ENCODE data around the gene CDHR5. TPM values are rescaled to one million over a fixed set of nuclear protein-coding genes. Genes with fewer than 3 reads are reported as not detected.
A peak's percentile ranks its signal among the peaks of the same experiment; 100 is the strongest.

Gene CDHR5
- total RNA-seq, 1 donor from 2014 or later: not detected

DNA sequence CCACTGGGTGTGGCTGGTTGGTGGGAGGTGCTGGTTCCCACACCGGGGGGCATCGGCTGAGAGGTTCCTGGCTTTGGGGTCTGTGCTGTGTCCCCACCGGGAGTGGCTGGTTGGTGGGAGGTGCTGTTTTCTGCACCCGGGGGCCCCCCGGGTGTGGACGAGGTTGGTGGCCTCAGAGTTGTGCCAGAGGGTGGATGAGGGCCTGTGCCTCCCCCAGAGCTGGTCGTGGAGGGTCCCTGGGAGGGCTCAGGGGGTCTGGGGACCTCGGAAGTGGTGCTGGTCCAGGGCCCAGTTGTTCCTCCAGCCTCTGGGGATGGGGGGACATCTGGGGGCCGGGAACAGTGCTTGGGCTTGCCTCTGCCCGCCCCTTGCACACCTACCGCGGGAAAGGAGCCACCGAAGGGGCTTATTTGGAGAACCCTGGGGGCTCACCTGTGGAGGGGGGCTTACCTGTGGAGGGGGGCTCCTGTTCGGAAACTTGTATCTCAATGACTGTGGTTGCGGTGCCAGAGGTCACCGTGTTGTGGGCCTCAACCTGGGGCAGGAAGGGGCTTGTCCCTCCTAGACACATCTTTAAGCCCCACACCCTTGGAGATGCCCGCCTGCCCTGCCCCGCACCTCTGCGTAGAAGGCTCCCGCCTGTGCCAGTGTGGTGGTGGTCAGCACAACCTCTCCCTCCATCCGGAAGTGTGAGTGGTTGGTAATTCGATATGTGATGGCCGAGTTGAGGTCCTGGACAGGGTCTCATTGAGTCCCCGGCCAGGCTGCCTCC, 5.7 kb downstream of the CDHR5 start:
- Histone ChIP-seq H3K4me1 (peaks cover 31% of the 10 kb centered on the region), H3K36me3 (peaks cover 6% of the 10 kb centered on the region), H3K27me3 (ENCODE audit: low read depth) (no peaks in the 10 kb centered on the region), H3K9me3 (replicated peaks) (no peaks in the 10 kb centered on the region), H3K27ac (replicated peaks) (no peak overlapping the region), H3K4me3 (no peak overlapping the region)
- TF ChIP-seq, protein P1, sequence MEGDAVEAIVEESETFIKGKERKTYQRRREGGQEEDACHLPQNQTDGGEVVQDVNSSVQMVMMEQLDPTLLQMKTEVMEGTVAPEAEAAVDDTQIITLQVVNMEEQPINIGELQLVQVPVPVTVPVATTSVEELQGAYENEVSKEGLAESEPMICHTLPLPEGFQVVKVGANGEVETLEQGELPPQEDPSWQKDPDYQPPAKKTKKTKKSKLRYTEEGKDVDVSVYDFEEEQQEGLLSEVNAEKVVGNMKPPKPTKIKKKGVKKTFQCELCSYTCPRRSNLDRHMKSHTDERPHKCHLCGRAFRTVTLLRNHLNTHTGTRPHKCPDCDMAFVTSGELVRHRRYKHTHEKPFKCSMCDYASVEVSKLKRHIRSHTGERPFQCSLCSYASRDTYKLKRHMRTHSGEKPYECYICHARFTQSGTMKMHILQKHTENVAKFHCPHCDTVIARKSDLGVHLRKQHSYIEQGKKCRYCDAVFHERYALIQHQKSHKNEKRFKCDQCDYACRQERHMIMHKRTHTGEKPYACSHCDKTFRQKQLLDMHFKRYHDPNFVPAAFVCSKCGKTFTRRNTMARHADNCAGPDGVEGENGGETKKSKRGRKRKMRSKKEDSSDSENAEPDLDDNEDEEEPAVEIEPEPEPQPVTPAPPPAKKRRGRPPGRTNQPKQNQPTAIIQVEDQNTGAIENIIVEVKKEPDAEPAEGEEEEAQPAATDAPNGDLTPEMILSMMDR (IDR thresholded peaks at IDR 0.05; ENCODE audit: borderline replicate concordance): no peak
- no peak for DNase-seq
- intact Hi-C loops (cut with micrococcal nuclease): no loop called here

DNA sequence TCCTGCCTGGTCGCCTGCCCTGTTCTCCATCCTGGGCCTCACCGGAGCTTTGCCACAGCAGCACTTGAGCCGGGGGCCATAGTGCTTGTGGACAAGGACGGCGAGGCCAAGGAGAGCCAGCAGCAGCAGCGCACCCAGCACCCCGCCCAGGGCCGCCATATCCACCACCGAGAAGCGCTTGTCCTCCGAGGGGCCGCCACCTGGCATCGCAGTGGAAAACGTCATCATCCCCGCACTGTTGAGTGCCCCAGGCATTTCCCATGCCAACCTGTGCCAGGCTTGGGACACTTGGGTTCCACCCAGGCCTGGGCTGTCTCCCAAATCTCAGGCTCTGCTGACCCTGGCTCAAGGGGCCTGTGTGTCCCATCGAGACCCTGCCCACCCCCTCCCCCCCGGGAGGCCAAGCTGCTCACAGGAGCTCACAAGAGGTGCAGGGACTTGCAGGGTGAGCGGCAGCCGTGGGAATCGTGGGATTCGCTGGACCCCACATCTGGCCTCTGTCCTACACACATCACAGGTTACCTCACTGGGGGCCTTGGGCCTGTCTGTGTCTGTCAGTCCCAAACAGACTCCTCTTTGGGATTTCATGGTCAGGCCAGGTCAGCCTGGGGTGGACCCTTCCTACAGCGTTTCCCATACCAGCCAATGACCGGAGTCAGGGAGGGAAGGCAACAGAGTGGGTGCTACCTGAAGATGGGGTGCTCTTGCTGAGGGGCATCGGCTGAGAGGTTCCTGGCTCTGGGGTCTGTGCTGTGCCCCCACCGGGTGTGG, 6.7 kb downstream of the CDHR5 start:
- Histone ChIP-seq H3K27me3 (ENCODE audit: low read depth) (no peaks in the 10 kb centered on the region), H3K9me3 (replicated peaks) (no peaks in the 10 kb centered on the region), H3K4me3 (no peak overlapping the region), H3K4me1 (peaks cover 40% of the 10 kb centered on the region), H3K36me3 (peaks cover 8% of the 10 kb centered on the region), H3K27ac (replicated peaks) (no peak overlapping the region)
- TF ChIP-seq, protein P1 (IDR thresholded peaks at IDR 0.05; ENCODE audit: borderline replicate concordance): no peak
- DNase-seq: no peak
- intact Hi-C loops (cut with micrococcal nuclease): no loop called here

DNA sequence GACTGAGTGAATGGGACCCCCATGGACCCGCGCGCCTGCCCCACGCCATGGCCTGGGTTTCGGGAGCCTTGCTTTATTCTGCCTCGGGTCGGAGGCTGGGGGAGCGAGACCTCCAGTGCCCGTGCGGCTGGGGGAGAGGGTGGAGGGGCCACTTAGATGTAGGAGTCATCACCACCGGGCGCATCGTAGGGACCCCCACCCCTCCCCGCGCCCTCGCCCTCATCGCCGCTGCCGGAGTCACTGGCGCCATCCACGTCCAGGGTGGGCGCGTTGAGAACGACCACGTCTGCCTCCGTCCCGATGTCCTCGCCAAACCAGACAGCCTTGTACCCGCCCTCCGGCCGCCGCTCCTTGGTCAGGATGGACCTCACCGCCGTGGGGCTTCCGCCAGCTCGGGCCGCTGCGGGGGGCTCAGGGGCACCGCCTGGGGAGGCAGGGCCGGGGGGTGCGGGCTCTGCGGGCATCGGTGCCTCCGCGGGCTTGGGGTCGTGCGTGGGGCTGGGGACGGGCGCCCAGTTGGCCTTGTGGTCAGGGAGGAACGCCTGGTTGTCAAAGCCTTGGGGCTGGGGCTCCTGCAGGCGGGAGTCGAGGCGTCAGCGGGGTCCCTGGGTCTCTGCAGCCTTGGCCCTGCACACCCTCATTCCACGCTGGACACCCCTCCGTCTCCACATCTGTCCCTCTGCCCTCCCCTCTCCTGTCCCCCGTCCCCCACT, 7.4 kb downstream of the CDHR5 start:
- Histone ChIP-seq H3K27ac (replicated peaks) (no peak overlapping the region), H3K4me1 (peaks cover 46% of the 10 kb centered on the region), H3K4me3 (no peak overlapping the region), H3K9me3 (replicated peaks) (no peaks in the 10 kb centered on the region), H3K27me3 (ENCODE audit: low read depth) (no peaks in the 10 kb centered on the region), H3K36me3 (peaks cover 16% of the 10 kb centered on the region)
- intact Hi-C loops (cut with micrococcal nuclease): no loop called here
- TF ChIP-seq, protein P1 (IDR thresholded peaks at IDR 0.05; ENCODE audit: borderline replicate concordance): no peak
- DNase-seq: no peak

DNA sequence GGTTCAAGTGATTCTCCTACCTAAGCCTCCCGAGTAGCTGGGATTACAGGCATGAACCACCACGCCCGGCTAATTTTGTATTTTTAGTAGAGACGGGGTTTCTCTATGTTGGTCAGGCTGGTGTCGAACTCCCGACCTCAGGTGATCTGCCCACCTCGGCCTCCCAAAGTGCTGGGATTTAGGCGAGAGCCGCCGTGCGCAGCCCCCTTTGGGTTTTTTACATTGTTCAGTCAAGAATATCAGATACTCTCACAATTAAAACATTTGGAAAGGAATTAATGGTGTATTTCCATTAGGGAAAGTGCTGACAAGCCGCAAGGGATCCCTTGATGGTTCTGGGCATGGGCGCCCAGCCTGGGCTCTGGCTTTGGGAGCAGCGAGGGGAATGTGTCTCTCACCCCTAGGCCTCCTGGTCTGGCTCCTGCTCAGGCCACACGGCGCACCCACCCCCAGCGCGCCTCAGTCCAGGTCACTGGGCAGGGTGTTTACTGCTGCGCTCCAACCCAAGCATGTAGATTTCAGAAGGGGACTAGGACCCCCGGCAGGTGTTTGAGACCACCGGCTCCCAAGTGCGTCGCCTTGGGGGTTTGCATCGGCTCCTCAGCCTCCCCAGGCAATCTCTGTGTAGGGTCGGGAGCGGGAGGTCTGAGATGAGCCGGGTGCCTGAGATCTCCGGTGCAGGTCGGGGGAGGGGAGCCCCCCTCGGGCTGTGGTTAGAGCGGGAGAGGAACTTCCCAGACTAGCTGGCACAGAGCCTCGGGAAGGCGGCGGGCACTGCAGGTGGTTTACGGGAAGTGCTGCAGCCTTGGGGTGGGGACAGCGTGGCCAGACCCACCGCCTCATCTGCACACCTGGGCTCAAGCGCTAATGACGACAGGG, 8.2 kb downstream of the CDHR5 start:
- Histone ChIP-seq H3K9me3 (replicated peaks) (no peaks in the 10 kb centered on the region), H3K4me1 (peaks cover 51% of the 10 kb centered on the region), H3K36me3 (peaks cover 24% of the 10 kb centered on the region), H3K4me3 (peak overlapping the region; percentile 87), H3K27ac (replicated peaks) (peak overlapping the region; percentile 98), H3K27me3 (ENCODE audit: low read depth) (no peaks in the 10 kb centered on the region)
- DNase-seq: no peak
- TF ChIP-seq, protein P1 (IDR thresholded peaks at IDR 0.05; ENCODE audit: borderline replicate concordance): no peak
- intact Hi-C loops (cut with micrococcal nuclease): no loop called here

Measured in left ventricle myocardium inferior (tissue), 1 donor.